ENCODE data around the gene PRR36.

PRR36 gene

GRCh38 chr19:7818806-7819205 is 55.4 kb downstream of the PRR36 start:
- Histone ChIP-seq H3K18ac (ENCODE audit: low read length) (no peak overlapping the region), H3K14ac (ENCODE audit: low read length) (no peak overlapping the region), H2BK5ac (ENCODE audit: low read length) (no peak overlapping the region), H3K23ac (ENCODE audit: low read depth, low read length, poor library complexity) (no peak overlapping the region), H2BK120ac (ENCODE audit: low read depth, low read length) (no peak overlapping the region), H2BK12ac (ENCODE audit: low read length) (no peak overlapping the region), H2BK15ac (ENCODE audit: low read length) (no peak overlapping the region), H3K9ac (ENCODE audit: low read depth, low read length, poor library complexity) (no peak overlapping the region), H3K4me1 (ENCODE audit: control insufficient read depth in 2 of 2, insufficient read depth in 1 of 2, low read depth in 1 of 2, low read length in 2 of 2) (no peaks in the 10 kb centered on the region), H3K4me3 (ENCODE audit: low read length in 2 of 2) (no peak overlapping the region), H3K4ac (ENCODE audit: low read length) (no peak overlapping the region), H3K36me3 (replicated peaks in 1 of 2; ENCODE audit: control insufficient read depth in 2 of 2, insufficient read depth in 2 of 2, low read length in 2 of 2) (no peaks in the 10 kb centered on the region), H3K79me1 (ENCODE audit: low read depth, low read length) (no peaks in the 10 kb centered on the region), H2AK5ac (ENCODE audit: low read depth, low read length) (no peak overlapping the region), H4K91ac (ENCODE audit: low read depth, low read length, poor library complexity) (no peak overlapping the region), H2AFZ (ENCODE audit: low read length) (no peak overlapping the region), H3K4me2 (ENCODE audit: insufficient read depth, low read length, poor library complexity, severe bottlenecking) (no peak overlapping the region), H3K9me3 (replicated peaks in 1 of 2; ENCODE audit: control insufficient read depth in 2 of 2, insufficient read depth in 1 of 2, low read depth in 1 of 2, low read length in 2 of 2) (peaks cover 0 to 6% of the 10 kb centered on the region in 2 donors), H4K8ac (ENCODE audit: low read depth, low read length) (no peak overlapping the region), H3K27me3 (ENCODE audit: control insufficient read depth in 3 of 3, insufficient read depth in 3 of 3, low read depth in 1 of 3, low read length in 3 of 3) (peaks cover 0 to 8% (median 0%) of the 10 kb centered on the region in 3 experiments), H3K27ac (replicated peaks; ENCODE audit: low read length) (no peak overlapping the region)
- WGBS, 2 donors (ENCODE audit: extremely low coverage in 2 of 2, insufficient read length in 2 of 2, insufficient replicate concordance in 1 of 2): no CpG with 5 or more reads among the region's 2 CpGs
- no peak for DNase-seq (ENCODE audit: low spot score)
